ENCODE measurements around the gene HIF3A.
A peak's percentile ranks its signal among the peaks of the same experiment; 100 is the strongest.

Gene HIF3A

DNA sequence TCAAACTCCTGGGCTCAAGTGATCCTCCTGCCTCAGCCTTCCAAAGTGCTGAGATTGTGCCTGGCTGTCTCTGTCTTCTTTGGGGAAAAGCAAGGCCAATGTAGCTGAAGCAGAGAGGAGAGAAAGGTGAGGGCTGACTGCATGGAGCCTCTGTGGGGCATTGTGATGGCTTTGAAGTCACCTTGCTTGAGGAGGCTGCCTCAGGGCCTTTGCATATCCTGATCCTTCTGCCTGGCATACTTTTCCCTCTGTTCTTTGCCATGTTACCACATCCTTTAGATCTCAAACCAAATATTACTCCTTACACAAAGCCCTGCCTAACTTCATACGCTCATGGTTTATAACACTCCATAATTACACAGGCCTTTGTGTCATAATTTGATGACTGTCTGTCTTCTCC is 40.6 kb downstream of the HIF3A start:
- no peak for DNase-seq

- no peak for DNase-seq
Observed at GRCh38 chr19:46339446-46339845, 42.6 kb downstream of the HIF3A start.

DNA sequence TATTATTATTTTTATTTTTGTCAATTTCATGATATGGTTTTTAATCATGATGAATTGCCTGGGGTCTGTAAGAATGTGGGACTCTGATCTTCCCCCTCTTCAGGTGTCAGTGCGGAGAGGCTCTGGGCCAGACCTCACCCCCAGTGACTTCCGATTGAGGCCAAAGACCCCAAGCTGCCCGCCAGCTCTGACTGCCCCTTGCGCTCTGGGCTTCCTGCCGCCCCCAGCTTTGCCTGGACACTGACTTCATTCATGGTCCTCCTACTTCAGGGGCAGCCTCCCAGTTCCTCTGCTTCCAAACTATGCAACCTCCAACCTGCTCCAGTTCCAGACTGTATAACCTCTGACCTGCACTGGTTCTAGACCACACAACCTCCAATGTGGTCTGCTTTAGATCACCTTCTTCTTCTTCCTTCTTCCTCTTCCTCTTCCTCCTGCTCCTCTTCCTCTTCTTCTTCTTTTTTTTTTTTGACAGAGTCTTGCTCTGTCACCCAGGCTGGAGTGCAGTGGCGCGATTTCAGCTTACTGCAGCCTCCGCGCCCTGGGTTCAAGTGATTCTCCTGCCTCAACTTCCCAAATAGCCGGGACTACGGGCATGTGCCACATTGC is 43.3 kb downstream of the HIF3A start:
- no peak for DNase-seq

DNA sequence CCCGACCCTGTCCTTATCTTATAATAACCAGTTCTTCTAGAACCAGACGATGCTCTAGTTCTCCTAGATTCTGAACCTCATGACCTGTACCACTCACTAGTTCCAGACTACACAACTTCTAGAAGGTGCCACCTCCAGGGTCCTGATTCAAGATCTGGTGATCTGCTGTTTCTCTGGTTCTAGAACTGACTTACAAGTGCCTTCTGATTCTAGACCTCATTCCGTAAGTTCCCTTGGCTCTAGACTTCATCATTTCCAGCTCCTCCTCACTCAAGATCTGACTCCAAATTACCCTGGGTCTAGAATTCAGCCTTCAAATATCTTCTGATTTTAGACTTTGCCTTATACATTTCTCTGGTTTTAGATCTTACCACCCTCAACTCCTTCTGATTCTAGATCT is 45.1 kb downstream of the HIF3A start:
- no peak for DNase-seq

DNA sequence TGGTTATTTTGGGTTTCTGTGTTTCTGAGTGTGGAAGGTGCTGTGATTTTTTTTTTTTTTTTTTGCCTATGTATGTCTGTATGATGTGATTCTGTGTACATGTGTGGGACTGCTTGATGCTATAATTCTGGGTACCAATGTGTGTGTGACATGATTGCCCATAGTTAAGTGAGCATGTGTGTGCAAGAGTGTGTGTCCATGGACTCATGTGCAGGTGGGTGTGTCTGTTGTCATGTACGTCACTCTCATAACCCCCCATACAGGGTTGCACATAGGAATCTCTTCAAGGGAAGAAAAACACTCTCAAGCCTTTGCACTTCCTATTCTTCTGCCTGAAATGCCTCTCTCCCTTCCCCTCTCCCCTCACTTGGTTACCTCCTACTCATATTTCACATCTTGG is 47.5 kb downstream of the HIF3A start:
- no peak for DNase-seq

DNA sequence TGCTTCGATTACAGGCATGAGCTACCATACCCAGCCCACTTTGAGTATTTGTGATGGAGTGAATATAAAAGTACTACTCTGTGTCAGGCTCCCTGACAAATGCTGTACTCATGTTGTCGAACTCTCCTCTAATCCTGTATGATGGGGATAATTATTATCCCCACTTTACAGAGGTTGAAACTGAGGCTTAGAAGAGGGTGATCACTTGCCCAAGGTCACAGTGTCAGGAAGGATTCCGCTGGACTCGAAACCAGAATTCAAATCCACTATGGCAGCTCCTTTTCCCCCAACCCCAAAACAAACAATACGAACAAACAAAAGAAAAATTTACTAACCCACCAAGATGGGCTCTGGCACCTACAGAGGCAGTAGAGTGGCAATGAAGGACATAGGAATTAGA is 48.3 kb downstream of the HIF3A start:
- no peak for DNase-seq

DNA sequence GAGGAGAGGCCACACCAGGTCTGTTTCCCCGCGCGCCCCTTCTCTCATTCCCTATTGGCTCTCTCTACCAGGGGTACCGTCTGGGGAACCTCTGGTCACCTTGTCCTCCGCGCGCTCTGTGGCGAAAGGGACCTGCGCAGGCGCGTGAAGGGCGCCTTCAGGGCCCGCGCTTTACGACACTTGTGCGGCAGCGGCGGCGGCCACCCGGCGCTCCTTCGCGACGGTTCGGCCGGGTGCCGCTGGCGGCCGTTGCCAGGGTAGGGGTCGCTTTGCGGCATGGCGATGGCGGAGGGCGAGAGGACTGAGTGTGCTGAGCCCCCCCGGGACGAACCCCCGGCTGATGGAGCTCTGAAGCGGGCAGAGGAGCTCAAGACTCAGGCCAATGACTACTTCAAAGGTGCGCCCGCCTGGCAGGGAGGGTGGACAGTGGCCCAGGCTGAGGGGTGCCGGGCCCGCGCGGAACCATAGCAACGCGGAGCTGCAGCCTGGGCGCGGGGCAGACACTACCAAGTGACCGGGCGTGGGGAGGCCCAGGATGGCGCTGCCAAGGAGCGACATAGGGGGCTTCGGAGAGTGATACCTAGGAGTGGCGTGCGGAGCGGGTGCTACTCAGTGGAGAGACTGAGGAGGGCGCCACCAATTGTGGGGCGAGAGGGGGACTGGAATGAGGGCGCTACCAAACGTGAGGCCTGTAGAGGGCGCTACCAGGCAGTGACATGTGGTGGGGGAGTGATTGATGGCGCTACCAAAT is 50.2 kb downstream of the HIF3A start, which contains the start of gene PPP5C:
Gene PPP5C, plus strand, starts transcription at position 267 of the 751 bp plus-strand sequence. Its CDS starts 10 bp downstream, at position 277.
- peak; percentile 86 for DNase-seq

- no peak for DNase-seq
Observed at GRCh38 chr19:46347572-46347883, 50.7 kb downstream of the HIF3A start.

DNA sequence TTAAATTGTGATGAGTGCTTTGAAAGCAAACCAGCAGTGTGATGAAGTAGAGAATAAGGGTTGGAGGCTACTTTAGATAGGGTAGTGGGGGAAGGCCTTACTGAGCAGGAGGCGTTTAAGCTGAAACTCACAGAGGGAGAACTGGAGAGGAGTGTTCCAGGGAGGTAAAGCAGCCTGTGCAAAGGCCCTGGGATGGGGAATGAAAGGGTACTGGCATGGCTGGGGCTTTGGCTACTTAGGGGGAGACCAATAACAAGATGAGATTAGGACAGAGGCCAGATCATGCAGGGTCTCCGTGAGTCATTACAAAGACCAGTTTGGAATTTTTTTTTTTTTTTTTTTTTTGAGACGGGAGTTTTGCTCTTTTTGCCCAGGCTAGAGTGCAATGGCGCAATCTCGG is 51.1 kb downstream of the HIF3A start:
- no peak for DNase-seq

- DNase-seq: no peak
Observed at GRCh38 chr19:46349311-46349993, 52.6 kb downstream of the HIF3A start.

- peak; percentile 34 for DNase-seq
Observed at GRCh38 chr19:46350029-46350757, 53.4 kb downstream of the HIF3A start.

DNA sequence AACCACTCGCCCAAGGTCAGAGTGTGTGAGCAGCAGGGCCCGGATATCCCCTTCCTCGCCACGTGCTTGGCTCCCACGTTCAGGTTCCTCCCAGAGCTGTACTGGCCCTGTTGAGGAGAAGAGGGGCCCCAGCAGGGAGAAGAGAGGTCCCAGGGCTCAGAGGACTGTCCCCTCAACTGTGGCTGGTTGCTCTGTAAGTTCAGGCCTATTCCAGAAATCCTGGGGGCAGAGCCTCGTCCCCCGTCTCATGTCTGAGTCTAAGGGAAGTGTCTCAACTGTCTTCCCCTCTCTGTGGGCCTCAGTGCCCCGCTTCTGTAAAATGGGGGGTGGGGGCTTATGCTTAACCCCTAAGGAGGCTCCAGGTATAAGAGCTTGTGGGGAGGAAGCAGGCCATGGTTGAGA is 53.9 kb downstream of the HIF3A start:
- no peak for DNase-seq

- DNase-seq: peak; percentile 43
Observed at GRCh38 chr19:46351241-46352041, 54.6 kb downstream of the HIF3A start.

- DNase-seq: no peak
Observed at GRCh38 chr19:46353730-46354528, 57.1 kb downstream of the HIF3A start.

GRCh38 chr19:46355234-46356148 is 58.6 kb downstream of the HIF3A start:
- no peak for DNase-seq

GRCh38 chr19:46356149-46357055 is 59.6 kb downstream of the HIF3A start:
- DNase-seq: no peak

GRCh38 chr19:46357846-46358583 is 61.2 kb downstream of the HIF3A start:
- DNase-seq: no peak

DNA sequence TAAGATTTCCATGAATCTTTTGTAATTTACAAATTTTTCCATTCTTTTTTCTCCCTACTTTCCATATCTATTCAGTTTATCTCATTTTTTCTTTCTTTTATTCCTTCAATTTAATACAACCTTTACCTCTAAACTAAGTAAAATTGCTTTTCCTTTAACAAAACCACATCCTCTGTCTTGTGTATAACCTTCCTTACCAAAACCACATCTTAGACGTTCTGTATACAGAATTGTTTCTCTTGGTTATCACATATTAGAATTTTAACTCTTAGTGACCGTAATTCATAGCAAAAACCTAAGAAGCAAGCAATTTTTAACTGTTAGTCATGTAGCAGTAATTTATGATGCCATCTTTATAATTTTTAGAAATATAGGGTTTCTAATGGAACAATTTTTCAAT is 65.1 kb downstream of the HIF3A start:
- DNase-seq: peak; percentile 47

DNA sequence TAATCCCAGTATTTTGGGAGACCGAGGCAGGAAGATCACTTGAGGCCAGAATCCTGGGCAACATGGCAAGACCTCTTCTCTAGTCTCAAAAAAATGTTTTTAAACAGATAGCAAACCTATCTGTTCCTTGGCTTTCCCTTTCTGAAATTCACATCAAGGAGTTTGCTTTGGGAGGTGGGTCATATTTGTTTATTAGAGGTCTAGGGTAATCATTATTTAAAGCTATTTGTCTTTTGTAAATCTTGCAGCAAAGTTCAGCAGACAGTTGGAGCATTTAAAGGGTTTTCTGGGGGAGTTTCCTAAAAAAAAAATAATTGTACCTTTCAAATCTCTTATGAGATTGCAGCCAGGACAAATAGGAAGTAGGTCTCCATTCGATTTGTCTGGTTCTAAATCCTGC is 67.5 kb downstream of the HIF3A start:
- no peak for DNase-seq

All from CD4-positive, alpha-beta T cell treated with Interleukin-4 for 4 hours (primary cell).